ENCODE results near the gene CCL1.

Gene CCL1

DNA sequence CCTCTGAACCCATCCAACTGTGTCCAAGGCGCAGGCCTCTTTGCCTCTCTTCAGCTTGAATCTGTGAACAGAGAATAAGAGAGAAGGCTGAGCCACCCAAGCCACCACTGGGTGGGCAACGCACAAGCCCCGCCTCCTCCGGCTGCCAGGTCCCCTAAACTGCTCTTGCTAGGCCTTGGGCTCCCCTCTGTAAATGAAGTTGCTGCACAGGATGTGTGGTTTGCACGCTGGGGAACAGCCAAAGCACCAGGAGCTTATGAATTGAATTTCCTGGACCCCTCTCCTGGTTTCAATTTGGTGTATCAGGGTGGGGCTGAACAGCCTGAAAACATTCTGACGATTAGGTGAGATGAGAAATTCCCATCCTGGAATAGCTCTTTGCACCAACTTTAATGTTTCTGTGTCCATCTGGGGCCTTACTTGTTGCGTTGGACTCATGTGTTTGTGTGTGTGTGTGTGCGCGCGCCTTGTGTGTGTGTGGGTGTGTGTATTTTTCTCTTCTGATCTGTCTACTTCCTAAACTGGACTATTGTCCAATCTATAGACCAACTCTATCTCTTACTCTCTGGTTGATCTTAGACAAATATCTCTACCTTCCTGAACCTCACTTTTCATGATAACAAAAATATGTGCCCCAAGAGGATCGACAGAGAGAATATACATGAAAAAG is 2.3 kb downstream of the CCL1 start:
- H3K79me2 ChIP-seq (ENCODE audit: control insufficient read depth, low read length), result no peaks in the 10 kb centered on the region
- no peaks in the 10 kb centered on the region for H3F3A ChIP-seq (ENCODE audit: control insufficient read depth, insufficient read depth)
- TF ChIP-seq, protein P1, sequence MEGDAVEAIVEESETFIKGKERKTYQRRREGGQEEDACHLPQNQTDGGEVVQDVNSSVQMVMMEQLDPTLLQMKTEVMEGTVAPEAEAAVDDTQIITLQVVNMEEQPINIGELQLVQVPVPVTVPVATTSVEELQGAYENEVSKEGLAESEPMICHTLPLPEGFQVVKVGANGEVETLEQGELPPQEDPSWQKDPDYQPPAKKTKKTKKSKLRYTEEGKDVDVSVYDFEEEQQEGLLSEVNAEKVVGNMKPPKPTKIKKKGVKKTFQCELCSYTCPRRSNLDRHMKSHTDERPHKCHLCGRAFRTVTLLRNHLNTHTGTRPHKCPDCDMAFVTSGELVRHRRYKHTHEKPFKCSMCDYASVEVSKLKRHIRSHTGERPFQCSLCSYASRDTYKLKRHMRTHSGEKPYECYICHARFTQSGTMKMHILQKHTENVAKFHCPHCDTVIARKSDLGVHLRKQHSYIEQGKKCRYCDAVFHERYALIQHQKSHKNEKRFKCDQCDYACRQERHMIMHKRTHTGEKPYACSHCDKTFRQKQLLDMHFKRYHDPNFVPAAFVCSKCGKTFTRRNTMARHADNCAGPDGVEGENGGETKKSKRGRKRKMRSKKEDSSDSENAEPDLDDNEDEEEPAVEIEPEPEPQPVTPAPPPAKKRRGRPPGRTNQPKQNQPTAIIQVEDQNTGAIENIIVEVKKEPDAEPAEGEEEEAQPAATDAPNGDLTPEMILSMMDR (IDR thresholded peaks at IDR 0.05; ENCODE audit: low read depth, low read length, poor library complexity, severe bottlenecking), result no peak
- TF ChIP-seq EZH2phosphoT487 (IDR thresholded peaks at IDR 0.05; ENCODE audit: borderline replicate concordance, low read length), result no peak
- H3K4me3 ChIP-seq (ENCODE audit: low read length), result no peak overlapping the region
- H3K9me2 ChIP-seq (replicated peaks; ENCODE audit: control insufficient read depth, low read length), result no peaks in the 10 kb centered on the region
- H3K27me3 ChIP-seq (ENCODE audit: control insufficient read depth, low read length), result 0 out of 2 replicates have a peak, but pooled peaks cover 5% of the 10 kb centered on the region
- H4K20me1 ChIP-seq (ENCODE audit: control insufficient read depth, insufficient read depth, low read depth, low read length), result no peaks in the 10 kb centered on the region
- H3K4me2 ChIP-seq (ENCODE audit: low read length), result no peak overlapping the region
- H3K4me1 ChIP-seq (ENCODE audit: control insufficient read depth, low read length), result 0 out of 2 replicates have a peak, but pooled peaks cover 3% of the 10 kb centered on the region
- 0 out of 2 replicates have a peak, but pooled peaks cover 2% of the 10 kb centered on the region for H3K36me3 ChIP-seq (ENCODE audit: control insufficient read depth, low read length)
- H3K27ac ChIP-seq (ENCODE audit: low read depth, low read length), result no peak overlapping the region
- H3K9me3 ChIP-seq (ENCODE audit: control insufficient read depth, insufficient read depth, low read length), result no peaks in the 10 kb centered on the region

DNA sequence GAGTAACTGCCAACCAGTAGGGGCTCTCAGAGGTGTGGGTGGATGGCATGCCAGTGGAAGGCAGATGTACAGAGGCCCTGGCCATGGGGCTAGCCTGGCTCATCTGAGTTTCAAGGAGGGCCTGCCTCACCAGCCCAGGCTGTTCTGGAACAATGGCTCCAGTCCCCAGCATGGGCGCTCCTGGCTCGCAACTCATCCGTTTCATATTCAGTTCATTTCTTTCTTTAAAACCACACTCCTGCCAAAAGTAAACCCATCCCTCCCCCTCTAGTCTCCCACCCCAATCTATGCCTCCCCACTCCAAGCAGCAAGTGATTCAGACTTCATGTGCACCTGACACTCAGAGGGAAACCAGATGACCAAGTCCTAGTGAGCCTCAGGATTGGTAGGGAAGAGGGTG is 4.4 kb downstream of the CCL1 start:
- no peak overlapping the region for H3K4me2 ChIP-seq (ENCODE audit: low read length)
- no peaks in the 10 kb centered on the region for H3K9me3 ChIP-seq (ENCODE audit: control insufficient read depth, insufficient read depth, low read length)
- H3K79me2 ChIP-seq (ENCODE audit: control insufficient read depth, low read length), result no peaks in the 10 kb centered on the region
- no peaks in the 10 kb centered on the region for H3F3A ChIP-seq (ENCODE audit: control insufficient read depth, insufficient read depth)
- no peaks in the 10 kb centered on the region; the same call in 1 of the 2 replicates for H3K27me3 ChIP-seq (ENCODE audit: control insufficient read depth, low read length)
- H3K27ac ChIP-seq (ENCODE audit: low read depth, low read length), result no peak overlapping the region
- no peaks in the 10 kb centered on the region for H4K20me1 ChIP-seq (ENCODE audit: control insufficient read depth, insufficient read depth, low read depth, low read length)
- H3K4me3 ChIP-seq (ENCODE audit: low read length), result no peak overlapping the region
- H3K4me1 ChIP-seq (ENCODE audit: control insufficient read depth, low read length), result no peaks in the 10 kb centered on the region
- TF ChIP-seq EZH2phosphoT487 (IDR thresholded peaks at IDR 0.05; ENCODE audit: borderline replicate concordance, low read length), result no peak
- TF ChIP-seq, protein P1 (IDR thresholded peaks at IDR 0.05; ENCODE audit: low read depth, low read length, poor library complexity, severe bottlenecking), result no peak
- H3K36me3 ChIP-seq (ENCODE audit: control insufficient read depth, low read length), result no peaks in the 10 kb centered on the region
- H3K9me2 ChIP-seq (replicated peaks; ENCODE audit: control insufficient read depth, low read length), result no peaks in the 10 kb centered on the region

DNA sequence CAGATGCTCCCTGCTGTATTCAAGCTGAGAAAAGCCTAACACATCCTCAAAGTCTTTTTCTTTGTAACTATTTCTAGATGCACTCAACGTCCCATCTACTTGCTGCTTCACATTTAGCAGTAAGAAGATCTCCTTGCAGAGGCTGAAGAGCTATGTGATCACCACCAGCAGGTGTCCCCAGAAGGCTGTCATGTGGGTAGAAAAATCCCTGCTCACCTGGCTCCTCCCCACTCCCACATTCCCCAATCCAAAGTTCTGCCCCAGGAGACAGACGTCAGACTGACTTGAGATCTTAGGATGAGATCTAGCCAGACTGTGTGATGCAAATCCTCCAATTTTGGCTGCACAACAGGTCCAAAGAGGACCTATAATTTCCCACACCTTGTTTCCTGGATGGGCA is 5.6 kb downstream of the CCL1 start:
- no peaks in the 10 kb centered on the region for H3K9me3 ChIP-seq (ENCODE audit: control insufficient read depth, insufficient read depth, low read length)

More for the DNA sequence above, 5.6 kb downstream of the CCL1 start:
- Histone ChIP-seq H3K36me3 (ENCODE audit: control insufficient read depth, low read length) (no peaks in the 10 kb centered on the region), H3K9me2 (replicated peaks; ENCODE audit: control insufficient read depth, low read length) (no peaks in the 10 kb centered on the region), H3K4me3 (ENCODE audit: low read length) (no peak overlapping the region), H4K20me1 (ENCODE audit: control insufficient read depth, insufficient read depth, low read depth, low read length) (no peaks in the 10 kb centered on the region), H3K4me2 (ENCODE audit: low read length) (no peak overlapping the region), H3K27me3 (ENCODE audit: control insufficient read depth, low read length) (no peaks in the 10 kb centered on the region; the same call in 1 of the 2 replicates), H3F3A (ENCODE audit: control insufficient read depth, insufficient read depth) (no peaks in the 10 kb centered on the region), H3K27ac (ENCODE audit: low read depth, low read length) (no peak overlapping the region), H3K79me2 (ENCODE audit: control insufficient read depth, low read length) (no peaks in the 10 kb centered on the region), H3K4me1 (ENCODE audit: control insufficient read depth, low read length) (no peaks in the 10 kb centered on the region)
- TF ChIP-seq EZH2phosphoT487 (IDR thresholded peaks at IDR 0.05; ENCODE audit: borderline replicate concordance, low read length), result no peak
- TF ChIP-seq, protein P1 (IDR thresholded peaks at IDR 0.05; ENCODE audit: low read depth, low read length, poor library complexity, severe bottlenecking), result no peak
